Stomach (tissue), 9 donors: ENCODE results near the gene TEX19. TPM values are rescaled to one million over a fixed set of nuclear protein-coding genes. Genes with fewer than 3 reads are reported as not detected.

Experiments used
- DNase-seq, 2 donors: peaks; one replicate each; pipeline versions ENCODE4 v3.0.0 to v3.0.0-alpha.2; 2013 to 2019
- H3K27ac ChIP-seq, 5 donors: fragments of 200-600 bp in 4 of 5; sonication (generic) in 4 of 5; one replicate each; pipeline ENCODE4 v1.5.1; 2013 to 2019; ENCODE audit warnings: mild to moderate bottlenecking in 1 of 5, moderate library complexity in 1 of 5
- H3K27me3 ChIP-seq, 3 donors: fragments of 200-600 bp; sonication (generic); one replicate each; pipeline ENCODE4 v1.5.1; 2017 to 2019; ENCODE audit warnings: mixed run types in 1 of 3
- H3K36me3 ChIP-seq, 4 donors: fragments of 200-600 bp; sonication (generic); 1 replicate in 3 of 4; 2 replicates in 1 of 4; pipeline ENCODE4 v1.5.1; 2016 to 2019
- H3K4me1 ChIP-seq, 4 donors: fragments of 200-600 bp; sonication (generic); one replicate each; pipeline ENCODE4 v1.5.1; 2016 to 2019
- H3K4me3 ChIP-seq, 4 donors: fragments of 200-600 bp; sonication (generic) in 3 of 4; one replicate each; pipeline ENCODE4 v1.5.1; 2016 to 2019; ENCODE audit warnings: mild to moderate bottlenecking in 1 of 4
- H3K9me3 ChIP-seq, 4 donors: fragments of 200-600 bp; sonication (generic); one replicate each; pipeline ENCODE4 v1.5.1; 2016 to 2019
- EP300 ChIP-seq: sonication (generic); formaldehyde crosslinking; IDR thresholded peaks from one replicate; pipeline ENCODE4 v1.6.1; 2017; ENCODE audit warnings: antibody characterized with exemption
- POLR2A ChIP-seq, 4 donors: fragments of 450-650 bp; IDR thresholded peaks; one replicate each; pipeline ENCODE4 v1.6.1; 2016; ENCODE audit warnings: antibody characterized with exemption in 4 of 4, control low read depth in 2 of 4, mild to moderate bottlenecking in 1 of 4, moderate library complexity in 1 of 4
- POLR2AphosphoS5 ChIP-seq, 3 donors: sonication (generic); formaldehyde crosslinking; IDR thresholded peaks; one replicate each; pipeline ENCODE4 v1.6.1; 2016; ENCODE audit warnings: antibody characterized with exemption in 3 of 3
- whole genome bisulfite sequencing, 5 donors: extraction: QIAGEN DNeasy Blood & Tissue Kit in 3 of 5; methylation state at CpG; one replicate each; pipeline versions ENCODE4 v1.1.5 to v1.1.7; 2013 to 2018; 5-methylcytosine and 5-hydroxymethylcytosine counted together
- intact Hi-C: fragments of 100-400 bp; cut with DNase I; formaldehyde crosslinking; loops from one replicate; pipeline ENCODE4 v1.15.1; 2023; ENCODE audit warnings: low total_unique reads
- polyA plus RNA-seq, 3 donors: library from polyadenylated mRNA; stranded (reverse); fragments of 200-250 nt; gene quantifications; one replicate each; pipeline ENCODE4 v1.2.3, GENCODE V29; 2013
- total RNA-seq, 5 donors: library from RNA; depleted of rRNA; stranded (reverse); fragments of >200 nt; gene quantifications; one replicate each; pipeline versions ENCODE4 v1.1.0 to v1.2.3, GENCODE V29; 2014 to 2016
- TF ChIP-seq, protein P1 (sequence below), 7 experiments: fragments of 450-650 bp in 4 of 7; fragments of 200-600 bp in 3 of 7; sonication (generic) in 3 of 7; IDR thresholded peaks; one replicate each; pipeline ENCODE4 v1.5.1; 2016 to 2019; ENCODE audit warnings: antibody characterized with exemption in 7 of 7, control low read depth in 2 of 7, mild to moderate bottlenecking in 1 of 7
- donor health status: healthy with polysubstance abuse.
- donor health status: Bipolar disorder and iron deficiency.
- donor health status: healthy.

The TEX19 gene
- total and polyA plus RNA-seq, 8 donors = not detected

- Histone ChIP-seq H3K4me3 (no peak overlapping the region), H3K27me3 (no peaks in the 10 kb centered on the region), H3K9me3 (no peaks in the 10 kb centered on the region), H3K27ac (no peak overlapping the region), H3K4me1 (peaks cover 0 to 24% (median 12%) of the 10 kb centered on the region in 4 donors), H3K36me3 (peaks cover 12 to 83% (median 63%) of the 10 kb centered on the region in 4 donors)
- DNase-seq = peak in 1 of 2 donors; percentile 67
- intact Hi-C loops = no loop called here
- WGBS, 5 donors = 68 to 83% (median 75%) methylated on average over 7 of the region's 7 CpGs
- TF ChIP-seq, protein P1, sequence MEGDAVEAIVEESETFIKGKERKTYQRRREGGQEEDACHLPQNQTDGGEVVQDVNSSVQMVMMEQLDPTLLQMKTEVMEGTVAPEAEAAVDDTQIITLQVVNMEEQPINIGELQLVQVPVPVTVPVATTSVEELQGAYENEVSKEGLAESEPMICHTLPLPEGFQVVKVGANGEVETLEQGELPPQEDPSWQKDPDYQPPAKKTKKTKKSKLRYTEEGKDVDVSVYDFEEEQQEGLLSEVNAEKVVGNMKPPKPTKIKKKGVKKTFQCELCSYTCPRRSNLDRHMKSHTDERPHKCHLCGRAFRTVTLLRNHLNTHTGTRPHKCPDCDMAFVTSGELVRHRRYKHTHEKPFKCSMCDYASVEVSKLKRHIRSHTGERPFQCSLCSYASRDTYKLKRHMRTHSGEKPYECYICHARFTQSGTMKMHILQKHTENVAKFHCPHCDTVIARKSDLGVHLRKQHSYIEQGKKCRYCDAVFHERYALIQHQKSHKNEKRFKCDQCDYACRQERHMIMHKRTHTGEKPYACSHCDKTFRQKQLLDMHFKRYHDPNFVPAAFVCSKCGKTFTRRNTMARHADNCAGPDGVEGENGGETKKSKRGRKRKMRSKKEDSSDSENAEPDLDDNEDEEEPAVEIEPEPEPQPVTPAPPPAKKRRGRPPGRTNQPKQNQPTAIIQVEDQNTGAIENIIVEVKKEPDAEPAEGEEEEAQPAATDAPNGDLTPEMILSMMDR (IDR thresholded peaks at IDR 0.05) = no peak
- no peak for TF ChIP-seq POLR2AphosphoS5 (IDR thresholded peaks at IDR 0.05)
- TF ChIP-seq POLR2A (IDR thresholded peaks at IDR 0.05) = no peak
- TF ChIP-seq EP300 = no peak
Measured at GRCh38 chr17:82400206-82400605, 41.2 kb downstream of the TEX19 start.

DNA sequence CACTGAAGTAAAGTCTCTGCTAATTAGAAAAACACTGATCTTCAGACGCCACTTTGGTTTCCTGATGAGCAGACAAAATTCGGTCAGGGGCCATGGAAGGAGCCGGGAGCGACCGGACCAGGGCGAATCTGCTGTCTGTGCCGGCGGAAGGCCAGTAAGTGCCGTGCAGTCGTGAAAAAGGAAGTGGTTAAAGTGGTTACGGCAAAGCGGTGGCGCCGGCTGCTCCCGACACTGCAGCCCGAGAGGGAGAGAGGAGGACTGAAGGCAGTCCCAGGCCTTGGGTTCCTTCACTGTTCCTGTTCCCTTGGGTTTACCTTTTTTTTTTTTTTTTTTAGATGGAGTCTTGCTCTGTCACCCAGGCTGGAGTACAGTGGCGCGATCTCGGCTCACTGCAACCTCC lies 41.8 kb downstream of the TEX19 start:
- intact Hi-C loops = no loop called here
- 77 to 83% (median 78%) methylated on average over 18 to 19 of the region's 19 CpGs for WGBS, 5 donors
- TF ChIP-seq EP300 = no peak
- no peak for TF ChIP-seq POLR2A (IDR thresholded peaks at IDR 0.05)
- no peak for TF ChIP-seq POLR2AphosphoS5 (IDR thresholded peaks at IDR 0.05)
- TF ChIP-seq, protein P1 (IDR thresholded peaks at IDR 0.05) = no peak
- Histone ChIP-seq H3K36me3 (peaks cover 12 to 85% (median 65%) of the 10 kb centered on the region in 4 donors), H3K4me3 (no peak overlapping the region), H3K27me3 (no peaks in the 10 kb centered on the region), H3K27ac (no peak overlapping the region), H3K4me1 (peaks cover 0 to 24% (median 12%) of the 10 kb centered on the region in 4 donors), H3K9me3 (no peaks in the 10 kb centered on the region)
- peak in 1 of 2 donors; percentile 49 for DNase-seq

- H3K4me1 ChIP-seq = peaks cover 0 to 23% (median 12%) of the 10 kb centered on the region in 4 donors
- H3K9me3 ChIP-seq = no peaks in the 10 kb centered on the region
- no peaks in the 10 kb centered on the region for H3K27me3 ChIP-seq
- H3K27ac ChIP-seq = no peak overlapping the region
- no peak overlapping the region for H3K4me3 ChIP-seq
- no peak for DNase-seq
- intact Hi-C loops = no loop called here
- no peak for TF ChIP-seq POLR2A (IDR thresholded peaks at IDR 0.05)
- TF ChIP-seq POLR2AphosphoS5 (IDR thresholded peaks at IDR 0.05) = no peak
- TF ChIP-seq, protein P1 (IDR thresholded peaks at IDR 0.05) = no peak
- TF ChIP-seq EP300 = no peak
- H3K36me3 ChIP-seq = peaks cover 12 to 86% (median 64%) of the 10 kb centered on the region in 4 donors
- 85 to 91% (median 87%) methylated on average over 7 of the region's 7 CpGs for WGBS, 5 donors
Measured at GRCh38 chr17:82402865-82403264, 43.8 kb downstream of the TEX19 start.

DNA sequence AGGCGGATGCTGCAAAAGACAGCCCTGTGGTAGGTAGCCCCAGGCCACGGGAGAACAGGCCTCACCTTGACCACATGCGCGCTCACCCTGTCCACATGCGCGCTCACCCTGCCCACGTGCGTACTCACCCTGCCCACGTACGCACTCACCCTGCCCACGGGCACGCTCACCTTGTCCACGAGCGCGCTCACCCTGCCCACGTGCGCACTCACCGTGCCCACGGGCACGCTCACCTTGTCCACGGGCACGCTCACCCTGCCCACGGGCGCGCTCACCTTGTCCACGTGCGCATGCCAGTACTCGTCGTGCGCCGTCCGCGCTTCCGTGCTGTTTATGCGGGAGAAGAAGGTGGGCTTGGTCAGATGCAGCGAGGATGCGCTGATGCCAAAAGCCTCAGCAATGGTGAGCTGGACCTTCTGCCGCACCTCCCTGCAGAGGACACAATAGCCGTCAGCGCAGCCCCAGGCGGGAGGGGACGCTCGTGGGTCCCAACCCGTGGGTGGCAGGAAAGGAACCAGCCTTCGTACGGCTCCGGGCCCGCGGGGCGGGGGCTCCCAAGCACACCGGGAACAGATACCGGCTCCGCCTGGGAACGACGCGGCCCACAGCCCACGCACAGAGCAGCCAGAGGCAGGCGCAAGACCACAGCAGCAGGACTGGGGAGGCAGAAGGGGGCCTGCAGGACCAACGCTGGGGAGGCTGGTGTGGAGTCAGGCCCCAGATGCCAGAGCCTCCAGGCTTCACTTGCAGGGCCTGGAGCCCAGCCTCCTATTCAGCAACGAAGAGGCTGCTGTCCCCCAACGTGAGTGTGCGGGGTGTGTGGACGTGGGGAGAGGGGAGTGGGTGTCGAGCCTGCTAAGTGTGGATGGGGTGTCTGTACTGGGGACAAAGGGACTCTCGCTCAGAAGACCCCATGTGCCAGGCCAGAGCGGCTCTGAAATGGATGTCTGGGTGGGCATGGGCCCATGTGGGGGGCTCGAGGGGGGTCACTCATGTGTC lies 44.9 kb downstream of the TEX19 start:
- peaks cover 12 to 90% (median 69%) of the 10 kb centered on the region in 4 donors for H3K36me3 ChIP-seq
- H3K4me3 ChIP-seq = no peak overlapping the region
- no peaks in the 10 kb centered on the region for H3K27me3 ChIP-seq
- H3K4me1 ChIP-seq = peaks cover 0 to 19% (median 11%) of the 10 kb centered on the region in 4 donors
- H3K27ac ChIP-seq = no peak overlapping the region
- DNase-seq = no peak
- intact Hi-C loops = no loop called here
- H3K9me3 ChIP-seq = no peaks in the 10 kb centered on the region
- TF ChIP-seq EP300 (no peak), POLR2AphosphoS5 (IDR thresholded peaks at IDR 0.05) (no peak), POLR2A (IDR thresholded peaks at IDR 0.05) (no peak)
- TF ChIP-seq, protein P1 (IDR thresholded peaks at IDR 0.05) = no peak
- 95 to 97% (median 95%) methylated on average over 58 to 67 of the region's 67 CpGs for WGBS, 5 donors
